GM19035 (cell line): ENCODE data around the gene TMEM107.
"Not testable (repeated sequence)": the region's sequence is repeated elsewhere in the genome, so short reads cannot be mapped to it uniquely, and the experiment has no call there.

Experiments
- ATAC-seq: cut with Tn5 transposase; IDR thresholded peaks from one replicate; pipeline ENCODE4 v1.9.1; 2021; ENCODE audit not compliant: unreplicated experiment

The TMEM107 gene

GRCh38 chr17:8189711-8190477 is 13.7 kb upstream of the TMEM107 start, which contains the start of gene BORCS6:
Gene BORCS6, minus strand, starts transcription at chr17:8190180. Its CDS starts 40 bp downstream, at chr17:8190140.
- ATAC-seq, result peak; percentile 53

GRCh38 chr17:8189041-8189710 is 13.0 kb upstream of the TMEM107 start:
- ATAC-seq, result no peak

GRCh38 chr17:8188263-8188839 is 12.2 kb upstream of the TMEM107 start:
- no peak for ATAC-seq

DNA sequence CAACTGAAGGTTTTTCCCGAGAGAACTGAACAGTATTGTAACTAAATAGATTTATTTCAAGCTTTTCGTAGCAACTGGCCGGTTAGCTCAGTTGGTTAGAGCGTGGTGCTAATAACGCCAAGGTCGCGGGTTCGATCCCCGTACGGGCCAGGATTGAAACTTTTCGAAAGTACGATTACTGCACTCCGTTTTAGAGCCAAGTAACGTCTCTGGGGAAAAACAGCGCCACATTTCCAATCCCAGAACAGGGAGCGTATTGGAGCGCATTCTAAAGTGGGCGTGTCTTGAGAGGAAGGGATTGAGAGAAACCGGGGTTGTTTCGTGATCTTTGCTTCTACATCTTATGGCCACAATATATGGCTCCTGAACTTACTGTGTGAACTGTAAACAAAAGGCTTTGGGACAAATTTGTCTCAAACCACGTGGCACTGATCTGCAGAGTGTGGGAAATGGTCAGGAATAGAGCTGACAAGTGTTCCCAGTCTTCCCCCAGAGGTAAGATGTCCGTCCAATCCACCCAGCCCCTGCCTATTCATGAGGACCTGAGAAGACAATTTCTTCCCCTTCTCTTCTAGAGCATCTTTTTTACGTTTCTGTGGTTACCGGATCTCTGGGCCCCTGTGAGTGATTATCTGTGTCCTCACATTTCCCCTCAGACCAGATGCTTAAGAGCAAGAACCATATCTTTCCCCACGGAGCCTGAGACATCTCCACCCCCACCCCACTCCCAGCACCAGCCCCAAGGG is 11.5 kb upstream of the TMEM107 start:
- no peak for ATAC-seq

- no peak for ATAC-seq
These were observed 10.8 kb upstream of the TMEM107 start for GRCh38 chr17:8186787-8187516.

- ATAC-seq, result no peak
These were observed 10.2 kb upstream of the TMEM107 start for GRCh38 chr17:8186446-8186786.

DNA sequence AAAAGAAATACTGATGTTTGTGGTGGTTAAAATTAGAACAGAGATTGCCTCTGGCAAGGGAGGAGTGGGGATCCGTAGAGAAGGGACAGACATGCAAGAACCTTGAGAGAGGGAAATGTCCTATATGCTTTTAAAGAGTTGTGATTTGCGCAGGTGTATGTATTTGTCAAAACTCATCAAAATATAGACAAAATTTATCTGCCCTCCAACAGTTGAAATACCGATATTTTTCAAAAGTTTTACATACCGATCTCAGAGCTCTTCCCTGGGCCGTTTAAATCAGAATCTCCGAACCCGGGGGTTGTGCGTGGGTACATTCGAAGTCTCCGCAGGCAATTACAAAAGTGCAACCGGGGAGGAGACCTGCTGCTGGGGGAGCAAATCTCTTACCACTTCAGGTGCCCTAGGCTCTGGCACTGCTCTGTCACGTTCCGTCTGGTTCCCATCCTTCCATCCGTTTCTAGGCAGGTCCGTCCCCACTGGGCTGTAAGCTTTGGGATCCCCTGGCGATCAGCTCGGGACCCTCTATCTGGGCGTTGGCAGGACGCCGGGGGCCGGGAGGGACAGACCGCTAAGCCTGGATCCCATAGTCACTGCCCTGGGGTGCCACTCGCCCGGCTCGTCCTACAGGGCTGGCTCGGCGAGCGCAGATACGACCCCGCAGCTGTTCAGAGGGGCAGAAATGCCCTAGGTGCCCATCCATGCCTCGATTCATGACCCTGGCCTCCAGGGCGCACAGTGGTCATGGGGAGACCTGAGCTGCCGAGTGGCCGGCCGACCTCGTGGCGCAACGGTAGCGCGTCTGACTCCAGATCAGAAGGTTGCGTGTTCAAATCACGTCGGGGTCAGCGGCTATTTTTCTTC is 9.6 kb upstream of the TMEM107 start:
- ATAC-seq, result no peak

DNA sequence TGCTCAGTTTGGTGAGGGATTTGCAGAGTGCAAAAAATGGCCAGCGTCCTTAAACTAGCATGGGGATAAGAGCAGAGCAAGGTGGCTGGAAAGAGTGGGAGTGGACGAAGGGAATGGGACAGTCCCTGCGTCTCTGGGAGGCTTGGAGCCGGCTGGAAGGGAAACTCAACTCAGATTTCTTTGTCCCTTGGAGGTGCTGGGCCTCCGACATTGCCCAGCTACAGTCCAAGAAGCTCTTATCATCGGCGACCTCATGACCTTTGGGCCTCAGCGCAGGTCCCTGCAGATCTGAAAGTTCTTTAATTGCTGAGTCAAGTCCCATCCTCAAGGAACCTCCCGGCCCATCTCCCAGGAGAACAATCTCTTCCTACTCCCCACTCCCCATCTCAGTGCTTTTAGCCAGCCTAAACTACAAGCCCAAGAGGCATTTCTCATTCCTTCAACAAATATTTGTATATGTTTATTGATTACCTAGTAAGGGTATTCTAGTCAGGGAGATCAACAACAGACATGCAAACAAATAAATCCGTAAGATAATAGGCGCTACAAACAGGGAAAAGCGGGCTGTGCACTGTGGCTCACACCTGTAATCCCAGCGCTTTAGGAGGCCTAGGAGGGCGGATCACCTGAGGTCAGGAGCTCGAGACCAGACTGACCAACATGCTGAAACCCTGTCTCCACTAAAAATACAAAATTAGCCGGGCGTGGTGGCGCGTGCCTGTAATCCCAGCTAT is 985 bp upstream of the TMEM107 start:
- no peak for ATAC-seq

GRCh38 chr17:8175795-8176196 is 384 bp downstream of the TMEM107 start:
- ATAC-seq, result no peak

DNA sequence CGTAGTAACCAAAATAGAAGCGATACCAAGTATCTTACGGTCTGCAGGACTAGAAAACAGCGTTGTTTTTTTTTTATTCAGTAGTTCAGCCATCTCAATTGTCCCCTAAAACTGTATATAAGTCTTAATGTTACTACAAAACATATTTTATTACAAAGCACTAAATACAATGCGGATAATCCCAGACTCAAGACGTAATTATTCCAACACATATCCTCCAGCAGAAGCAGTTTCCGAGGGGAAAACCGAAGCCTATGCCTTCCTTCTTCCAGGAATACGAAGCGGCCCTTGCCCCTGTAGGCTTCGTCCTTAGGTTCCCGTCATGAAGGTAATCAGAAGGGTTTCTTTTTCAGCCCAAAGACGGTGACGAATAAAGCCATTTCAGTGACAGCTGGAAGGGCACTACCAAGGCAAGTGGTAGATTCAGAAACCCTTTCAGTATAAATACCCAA is 2.3 kb downstream of the TMEM107 start:
- ATAC-seq, result no peak

DNA sequence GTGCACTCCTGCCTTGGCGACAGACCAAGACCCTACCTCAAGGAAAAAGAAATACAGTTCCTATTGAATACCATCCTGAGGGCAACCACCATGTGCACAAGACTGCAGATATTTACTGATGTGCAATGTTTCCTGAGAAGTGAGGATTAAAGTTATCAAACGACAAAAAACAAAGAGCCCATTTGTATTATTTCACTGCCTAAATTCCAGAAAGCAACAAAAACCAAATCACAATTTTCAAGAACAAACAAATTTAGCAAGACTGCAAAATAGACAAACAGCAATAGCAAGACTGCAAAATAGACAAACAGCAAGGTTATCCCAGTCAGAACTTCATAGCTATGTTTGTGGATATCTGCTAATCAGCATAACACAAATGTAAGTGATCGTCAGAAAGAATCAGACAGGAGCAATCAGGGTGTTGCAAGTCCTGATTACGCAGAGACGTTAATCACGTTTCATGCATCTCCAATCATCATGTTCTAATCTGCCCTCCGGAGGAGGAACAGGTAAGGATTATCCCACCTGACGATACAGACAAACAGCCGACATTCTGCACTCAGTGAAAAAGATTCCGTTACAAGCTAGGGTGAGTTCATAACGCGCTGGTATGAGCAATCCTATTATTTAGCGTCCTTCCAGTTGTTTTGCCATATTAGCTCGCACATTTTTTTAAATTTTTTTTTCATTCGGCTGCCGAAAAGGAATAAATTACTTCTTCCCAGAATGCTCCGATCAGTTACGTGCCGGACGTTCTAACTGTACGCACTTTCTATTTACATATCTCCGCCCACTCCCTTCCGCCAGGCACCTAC is 2.9 kb downstream of the TMEM107 start:
- peak; percentile 71 for ATAC-seq

GRCh38 chr17:8170186-8170585 is 6.0 kb downstream of the TMEM107 start:
- ATAC-seq, result not testable (repeated sequence)

GRCh38 chr17:8167526-8167925 is 8.7 kb downstream of the TMEM107 start:
- ATAC-seq, result no peak

DNA sequence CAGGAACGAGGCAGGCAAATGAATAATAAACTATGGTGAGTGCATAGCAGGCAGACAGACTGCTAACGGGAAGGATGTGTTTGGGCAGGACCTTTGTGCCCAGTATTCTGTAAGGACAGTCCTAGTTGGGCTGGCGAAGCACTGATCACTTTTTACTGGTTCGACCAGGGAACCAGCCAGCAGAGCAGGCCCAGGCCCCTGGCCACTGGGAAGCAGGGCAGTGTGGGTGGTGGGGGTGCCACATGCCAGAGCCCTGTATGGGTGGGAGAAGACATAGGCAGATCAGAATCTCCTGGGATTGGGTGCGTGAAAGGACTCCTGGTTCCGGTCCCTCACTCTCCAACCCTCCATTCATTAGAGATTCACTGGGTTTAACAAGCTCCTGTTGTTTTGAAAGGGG is 9.4 kb downstream of the TMEM107 start:
- no peak for ATAC-seq

DNA sequence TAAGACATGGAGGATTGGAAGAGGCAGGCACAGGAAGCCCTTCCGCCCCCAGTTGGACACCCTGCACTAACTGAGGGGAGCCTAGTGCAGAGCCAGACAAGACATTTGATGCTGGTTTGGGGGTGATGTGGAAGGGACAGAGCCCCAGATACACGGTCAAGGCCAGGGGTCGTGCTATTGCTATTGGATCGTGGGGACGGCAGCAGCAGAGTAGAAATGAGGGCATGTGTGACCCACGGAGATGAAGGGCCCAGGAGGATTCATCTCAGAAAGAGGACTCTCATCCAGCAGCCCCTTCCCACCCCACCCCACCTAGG is 11.4 kb downstream of the TMEM107 start:
- no peak for ATAC-seq

GRCh38 chr17:8163978-8164814 is 12.0 kb downstream of the TMEM107 start:
- no peak for ATAC-seq
